ENCODE data around the gene LDB3.

The LDB3 gene

GRCh38 chr10:86708068-86708782, 39.9 kb downstream of the LDB3 start:
- FAIRE-seq, result no peak

- no peak for FAIRE-seq
These were observed 40.6 kb downstream of the LDB3 start for GRCh38 chr10:86708783-86709380.

- FAIRE-seq, result no peak
These were observed 41.3 kb downstream of the LDB3 start for GRCh38 chr10:86709396-86710185.

GRCh38 chr10:86710987-86711512, 42.7 kb downstream of the LDB3 start:
- FAIRE-seq, result no peak

- FAIRE-seq, result no peak
These were observed 43.4 kb downstream of the LDB3 start for GRCh38 chr10:86711513-86712316.

- FAIRE-seq, result no peak
These were observed 44.0 kb downstream of the LDB3 start for GRCh38 chr10:86712317-86712707.

GRCh38 chr10:86715156-86715795, 47.0 kb downstream of the LDB3 start:
- FAIRE-seq, result no peak

GRCh38 chr10:86715836-86716235, 47.5 kb downstream of the LDB3 start:
- FAIRE-seq, result no peak

- FAIRE-seq, result no peak
These were observed 48.2 kb downstream of the LDB3 start for GRCh38 chr10:86716466-86716865.

GRCh38 chr10:86718556-86718955, 50.2 kb downstream of the LDB3 start:
- no peak for FAIRE-seq

GRCh38 chr10:86721232-86721631, 52.9 kb downstream of the LDB3 start:
- no peak for FAIRE-seq

- no peak for FAIRE-seq
These were observed 54.7 kb downstream of the LDB3 start for GRCh38 chr10:86723009-86723408.

GRCh38 chr10:86724445-86724844, 56.1 kb downstream of the LDB3 start:
- FAIRE-seq, result no peak

GRCh38 chr10:86725980-86726676, 57.8 kb downstream of the LDB3 start:
- FAIRE-seq, result no peak

GRCh38 chr10:86726677-86726999, 58.3 kb downstream of the LDB3 start:
- FAIRE-seq, result no peak

GRCh38 chr10:86727470-86727869, 59.2 kb downstream of the LDB3 start:
- no peak for FAIRE-seq

- FAIRE-seq, result no peak
These were observed 59.7 kb downstream of the LDB3 start for GRCh38 chr10:86728056-86728455.

- no peak for FAIRE-seq
These were observed 61.4 kb downstream of the LDB3 start for GRCh38 chr10:86729677-86730076.

GRCh38 chr10:86730227-86730626, 61.9 kb downstream of the LDB3 start:
- FAIRE-seq, result no peak

- FAIRE-seq, result no peak
These were observed 64.5 kb downstream of the LDB3 start for GRCh38 chr10:86732771-86733170.

GRCh38 chr10:86733260-86733671, 65.0 kb downstream of the LDB3 start:
- no peak for FAIRE-seq
